Measurements from ENCODE around the gene CXADR.

Gene CXADR

DNA sequence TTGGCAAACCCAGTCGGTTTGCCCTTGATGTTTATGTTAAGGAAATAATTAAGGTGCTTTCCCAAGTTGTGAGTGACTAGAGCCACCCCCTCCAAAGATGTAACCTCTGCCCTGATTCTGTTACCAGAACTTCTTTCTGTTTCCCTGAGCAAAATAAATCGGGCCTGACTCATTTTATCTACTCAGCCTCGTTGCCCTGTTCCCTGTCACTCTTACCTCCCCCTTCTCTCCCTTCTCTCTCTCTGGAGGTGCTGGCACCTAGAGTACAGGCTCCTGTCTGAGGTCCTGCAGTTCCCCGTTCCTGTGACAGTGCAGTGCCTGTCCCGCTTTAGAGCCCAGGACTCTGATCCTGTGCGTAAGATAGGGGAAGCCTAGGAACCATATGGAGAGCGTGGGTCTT is 35.4 kb downstream of the CXADR start:
- H3K4me3 ChIP-seq (ENCODE audit: low read length): no peak overlapping the region
- H3K9me3 ChIP-seq (ENCODE audit: control insufficient read depth, low read length): no peaks in the 10 kb centered on the region
- peaks cover 8% of the 10 kb centered on the region for H3K4me1 ChIP-seq (ENCODE audit: control insufficient read depth, insufficient read depth, low read length)
- no peaks in the 10 kb centered on the region for H3K36me3 ChIP-seq (ENCODE audit: control insufficient read depth, insufficient read depth, low read length, severe bottlenecking)
- DNase-seq (ENCODE audit: low read depth): no peak
- no peaks in the 10 kb centered on the region for H3K27me3 ChIP-seq (replicated peaks; ENCODE audit: control insufficient read depth, insufficient read depth, low read length)
- H3K9ac ChIP-seq (ENCODE audit: low read length): no peak overlapping the region

DNA sequence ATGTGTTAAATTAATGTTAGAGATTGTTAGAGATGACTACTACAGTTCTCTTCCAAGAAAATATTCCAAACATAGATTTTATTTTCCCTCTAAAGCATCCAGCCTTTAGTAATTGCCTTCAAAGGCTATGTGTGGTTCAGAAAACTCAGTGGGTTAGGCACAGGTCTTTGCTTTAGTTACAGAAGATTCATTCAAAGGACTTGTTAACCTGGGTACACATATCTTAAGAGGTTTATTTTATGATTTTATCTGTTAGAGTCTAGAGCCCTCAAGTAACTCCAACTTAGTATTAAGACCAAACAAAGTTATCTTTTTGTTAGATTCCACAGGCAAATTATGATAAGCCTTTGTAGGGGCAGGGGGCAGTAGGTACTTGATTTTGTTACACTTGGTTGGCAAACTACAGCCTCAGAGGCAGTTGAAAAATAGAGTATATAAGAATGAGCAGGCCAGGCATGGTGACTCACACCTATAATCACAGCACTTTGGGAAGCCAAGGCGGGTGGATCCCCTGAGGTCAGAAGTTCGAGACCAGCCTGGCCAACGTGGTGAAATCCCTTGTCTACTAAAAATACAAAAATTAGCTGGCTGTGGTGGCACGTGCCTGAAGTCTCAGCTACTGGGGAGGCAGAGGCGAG is 37.9 kb downstream of the CXADR start:
- no peaks in the 10 kb centered on the region for H3K36me3 ChIP-seq (ENCODE audit: control insufficient read depth, insufficient read depth, low read length, severe bottlenecking)
- no peak for DNase-seq (ENCODE audit: low read depth)
- no peak overlapping the region for H3K4me3 ChIP-seq (ENCODE audit: low read length)
- peaks cover 8% of the 10 kb centered on the region for H3K4me1 ChIP-seq (ENCODE audit: control insufficient read depth, insufficient read depth, low read length)
- no peak overlapping the region for H3K9ac ChIP-seq (ENCODE audit: low read length)
- H3K27me3 ChIP-seq (replicated peaks; ENCODE audit: control insufficient read depth, insufficient read depth, low read length): no peaks in the 10 kb centered on the region
- no peaks in the 10 kb centered on the region for H3K9me3 ChIP-seq (ENCODE audit: control insufficient read depth, low read length)

DNA sequence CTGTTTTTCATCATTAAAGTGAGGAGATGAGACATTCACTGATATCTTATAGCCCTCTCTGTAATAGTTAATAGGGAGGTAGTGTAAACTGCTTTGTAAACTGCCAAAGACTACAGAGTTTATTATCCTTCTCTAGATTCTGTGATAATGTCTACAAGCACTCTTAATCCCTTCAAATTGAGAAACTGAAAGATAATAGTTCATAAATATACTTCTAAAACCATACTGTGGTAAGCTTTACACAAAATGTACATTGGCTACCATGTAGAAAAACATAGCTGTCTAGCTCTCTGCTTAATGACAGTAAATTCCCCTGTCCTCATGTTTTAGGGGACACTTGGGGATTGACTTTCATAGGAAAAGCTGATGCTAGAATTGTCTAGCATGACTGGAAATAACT is 39.6 kb downstream of the CXADR start:
- peaks cover 8% of the 10 kb centered on the region for H3K4me1 ChIP-seq (ENCODE audit: control insufficient read depth, insufficient read depth, low read length)
- no peaks in the 10 kb centered on the region for H3K27me3 ChIP-seq (replicated peaks; ENCODE audit: control insufficient read depth, insufficient read depth, low read length)
- no peak overlapping the region for H3K9ac ChIP-seq (ENCODE audit: low read length)
- DNase-seq (ENCODE audit: low read depth): no peak
- no peak overlapping the region for H3K4me3 ChIP-seq (ENCODE audit: low read length)
- H3K36me3 ChIP-seq (ENCODE audit: control insufficient read depth, insufficient read depth, low read length, severe bottlenecking): no peaks in the 10 kb centered on the region
- H3K9me3 ChIP-seq (ENCODE audit: control insufficient read depth, low read length): no peaks in the 10 kb centered on the region

DNA sequence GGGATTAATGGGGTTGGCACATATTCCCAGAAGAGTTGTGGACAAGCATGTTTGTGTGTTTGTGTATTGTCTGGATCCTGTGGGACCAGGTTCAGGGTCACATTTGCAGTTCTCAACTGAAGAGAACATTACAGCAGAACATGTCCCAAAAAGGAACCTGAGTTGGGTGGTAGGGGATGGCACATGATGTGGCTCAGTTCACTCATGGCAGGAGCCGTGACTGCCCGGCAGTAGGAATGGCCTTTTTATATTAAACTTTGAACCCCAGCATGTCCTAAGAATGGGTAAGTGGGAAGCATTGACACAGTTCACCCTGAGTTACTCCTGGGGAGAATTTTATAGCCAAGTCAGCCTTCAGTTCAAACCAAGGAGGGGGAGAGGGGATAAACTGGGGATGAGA is 41.3 kb downstream of the CXADR start:
- DNase-seq (ENCODE audit: low read depth): no peak
- no peaks in the 10 kb centered on the region for H3K4me1 ChIP-seq (ENCODE audit: control insufficient read depth, insufficient read depth, low read length)
- no peak overlapping the region for H3K9ac ChIP-seq (ENCODE audit: low read length)
- no peaks in the 10 kb centered on the region for H3K9me3 ChIP-seq (ENCODE audit: control insufficient read depth, low read length)
- H3K4me3 ChIP-seq (ENCODE audit: low read length): no peak overlapping the region
- H3K27me3 ChIP-seq (replicated peaks; ENCODE audit: control insufficient read depth, insufficient read depth, low read length): no peaks in the 10 kb centered on the region
- H3K36me3 ChIP-seq (ENCODE audit: control insufficient read depth, insufficient read depth, low read length, severe bottlenecking): no peaks in the 10 kb centered on the region

DNA sequence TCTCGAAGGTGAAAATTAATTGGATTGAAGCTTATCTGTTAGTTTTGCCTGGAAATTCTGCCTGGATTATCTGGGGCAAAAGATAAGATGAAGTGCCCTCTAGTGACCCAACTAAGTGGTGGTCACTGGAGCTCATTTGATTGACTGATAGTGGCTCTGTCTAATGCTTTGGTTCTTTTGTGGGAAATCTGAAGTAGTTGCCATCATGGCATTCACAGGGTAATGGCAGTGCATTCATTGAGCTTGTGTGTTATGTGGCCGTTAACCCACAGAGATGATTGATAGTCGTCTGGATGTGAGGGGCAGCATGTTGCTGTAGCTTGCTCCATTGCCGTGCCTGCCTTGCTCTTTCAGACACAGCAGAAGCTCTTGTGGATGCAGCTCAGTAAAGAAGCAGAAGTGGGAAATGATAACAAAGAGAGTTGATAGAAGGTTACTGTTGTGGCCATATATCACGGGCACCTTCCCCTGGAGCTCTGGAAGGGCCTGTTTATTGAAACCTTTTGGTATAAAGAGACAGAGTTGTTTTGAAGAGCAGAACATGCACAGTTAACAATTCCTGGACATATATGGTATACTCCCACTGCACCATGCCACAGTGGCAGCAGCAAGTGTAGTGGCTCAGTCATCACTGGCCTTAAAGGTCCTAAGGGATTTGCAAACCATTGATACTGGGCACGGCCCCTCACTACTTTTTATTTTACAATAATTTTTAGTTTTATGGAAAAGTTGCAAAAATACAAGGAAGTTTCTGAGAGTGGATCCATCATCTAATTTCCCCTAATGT is 42.0 kb downstream of the CXADR start:
- no peak overlapping the region for H3K9ac ChIP-seq (ENCODE audit: low read length)
- no peaks in the 10 kb centered on the region for H3K27me3 ChIP-seq (replicated peaks; ENCODE audit: control insufficient read depth, insufficient read depth, low read length)
- peak; percentile 3 for DNase-seq (ENCODE audit: low read depth)
- H3K4me1 ChIP-seq (ENCODE audit: control insufficient read depth, insufficient read depth, low read length): no peaks in the 10 kb centered on the region
- no peaks in the 10 kb centered on the region for H3K36me3 ChIP-seq (ENCODE audit: control insufficient read depth, insufficient read depth, low read length, severe bottlenecking)
- H3K4me3 ChIP-seq (ENCODE audit: low read length): no peak overlapping the region
- H3K9me3 ChIP-seq (ENCODE audit: control insufficient read depth, low read length): no peaks in the 10 kb centered on the region

DNA sequence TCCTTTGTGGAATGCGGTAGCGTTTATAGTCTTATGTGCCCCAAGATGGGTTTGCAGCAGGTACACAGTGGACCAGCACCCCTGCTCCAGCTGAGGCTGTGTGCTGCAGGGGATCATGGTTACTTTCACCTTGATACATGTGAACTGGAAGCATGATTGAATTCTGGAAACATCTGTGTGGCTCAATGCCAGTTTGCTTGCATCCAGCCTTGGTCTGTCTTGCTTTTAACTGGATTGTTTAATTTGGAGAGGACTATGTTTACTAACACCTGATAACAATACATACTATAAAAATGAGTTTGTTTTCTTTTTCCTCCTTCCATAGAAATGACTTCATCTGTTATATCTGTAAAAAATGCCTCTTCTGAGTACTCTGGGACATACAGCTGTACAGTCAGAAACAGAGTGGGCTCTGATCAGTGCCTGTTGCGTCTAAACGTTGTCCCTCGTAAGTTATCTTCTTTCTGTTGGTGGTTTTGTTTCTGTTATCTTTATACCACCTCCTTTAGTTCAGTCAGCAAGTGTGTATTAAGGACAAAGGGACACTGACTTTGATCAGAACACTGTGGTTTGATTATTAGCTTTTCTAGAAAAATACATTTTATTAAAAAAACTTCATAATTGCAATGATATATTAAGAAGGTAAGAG is 47.7 kb downstream of the CXADR start:
- Histone ChIP-seq H3K4me3 (ENCODE audit: low read length) (no peak overlapping the region), H3K27me3 (replicated peaks; ENCODE audit: control insufficient read depth, insufficient read depth, low read length) (no peaks in the 10 kb centered on the region), H3K9ac (ENCODE audit: low read length) (no peak overlapping the region), H3K4me1 (ENCODE audit: control insufficient read depth, insufficient read depth, low read length) (no peaks in the 10 kb centered on the region), H3K36me3 (ENCODE audit: control insufficient read depth, insufficient read depth, low read length, severe bottlenecking) (no peaks in the 10 kb centered on the region), H3K9me3 (ENCODE audit: control insufficient read depth, low read length) (no peaks in the 10 kb centered on the region)
- DNase-seq (ENCODE audit: low read depth): no peak

DNA sequence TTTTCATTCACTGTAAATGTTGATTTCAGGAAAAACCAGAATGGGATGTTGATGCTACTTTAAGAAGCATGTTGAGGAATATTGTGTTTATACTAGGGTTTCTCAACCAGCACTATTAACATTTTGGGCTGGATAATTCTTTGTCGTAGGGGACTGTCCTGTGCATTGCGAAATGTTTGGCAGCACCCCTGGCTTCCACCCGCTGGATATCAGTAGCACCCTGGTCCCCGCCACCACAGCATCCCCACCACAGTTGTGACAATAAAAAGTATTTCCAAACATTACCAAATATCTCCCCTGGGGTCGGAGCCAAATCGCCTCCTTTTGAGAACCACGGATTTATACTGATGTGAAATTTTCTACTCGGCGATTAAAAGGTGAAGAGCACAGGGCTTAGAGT is 57.9 kb downstream of the CXADR start:
- Histone ChIP-seq H3K4me3 (ENCODE audit: low read length) (no peak overlapping the region), H3K9ac (ENCODE audit: low read length) (no peak overlapping the region), H3K36me3 (ENCODE audit: control insufficient read depth, insufficient read depth, low read length, severe bottlenecking) (no peaks in the 10 kb centered on the region), H3K9me3 (ENCODE audit: control insufficient read depth, low read length) (no peaks in the 10 kb centered on the region), H3K27me3 (replicated peaks; ENCODE audit: control insufficient read depth, insufficient read depth, low read length) (no peaks in the 10 kb centered on the region), H3K4me1 (ENCODE audit: control insufficient read depth, insufficient read depth, low read length) (no peaks in the 10 kb centered on the region)
- no peak for DNase-seq (ENCODE audit: low read depth)

DNA sequence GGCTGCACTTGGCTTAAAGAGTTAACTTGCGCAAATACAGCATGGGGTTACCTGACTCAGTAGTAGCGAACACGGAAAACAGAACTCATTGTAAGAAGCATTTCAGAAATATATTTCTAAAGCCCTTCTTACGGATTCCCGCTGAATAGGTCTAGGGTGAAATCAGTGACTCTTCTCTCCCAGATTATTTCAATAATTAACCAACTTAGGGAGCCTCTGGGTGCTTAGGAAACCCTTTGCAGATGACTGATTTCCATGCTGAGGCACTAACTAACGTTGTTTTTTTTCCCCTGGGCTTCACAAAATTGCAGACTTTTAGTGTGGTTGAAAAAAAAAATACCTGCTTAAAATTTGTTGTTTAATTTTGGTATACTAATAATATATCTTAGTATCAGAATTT is 59.6 kb downstream of the CXADR start:
- no peak for DNase-seq (ENCODE audit: low read depth)
- no peaks in the 10 kb centered on the region for H3K36me3 ChIP-seq (ENCODE audit: control insufficient read depth, insufficient read depth, low read length, severe bottlenecking)
- H3K9me3 ChIP-seq (ENCODE audit: control insufficient read depth, low read length): no peaks in the 10 kb centered on the region
- no peak overlapping the region for H3K4me3 ChIP-seq (ENCODE audit: low read length)
- H3K27me3 ChIP-seq (replicated peaks; ENCODE audit: control insufficient read depth, insufficient read depth, low read length): no peaks in the 10 kb centered on the region
- no peak overlapping the region for H3K9ac ChIP-seq (ENCODE audit: low read length)
- H3K4me1 ChIP-seq (ENCODE audit: control insufficient read depth, insufficient read depth, low read length): no peaks in the 10 kb centered on the region

DNA sequence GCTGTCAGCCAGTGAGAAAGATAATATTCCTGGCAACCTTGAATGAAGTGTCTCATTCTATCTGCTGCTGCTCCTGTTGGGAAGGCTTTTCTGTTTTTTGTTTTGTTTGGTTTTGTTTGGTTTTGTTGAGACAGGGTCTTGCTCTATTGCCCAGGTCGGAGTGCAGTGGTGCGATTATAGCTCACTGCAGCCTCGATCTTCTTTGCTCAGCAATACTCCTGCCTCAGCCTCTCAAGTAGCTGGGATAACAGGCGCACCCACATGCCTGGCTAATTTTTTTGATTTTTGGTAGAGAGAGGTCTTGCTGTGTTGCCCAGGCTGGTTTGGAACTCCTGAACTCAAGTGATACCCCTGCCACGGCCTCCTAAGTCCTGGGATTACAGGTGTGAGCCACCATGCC is 62.2 kb downstream of the CXADR start:
- Histone ChIP-seq H3K9ac (ENCODE audit: low read length) (no peak overlapping the region), H3K4me1 (ENCODE audit: control insufficient read depth, insufficient read depth, low read length) (no peaks in the 10 kb centered on the region), H3K36me3 (ENCODE audit: control insufficient read depth, insufficient read depth, low read length, severe bottlenecking) (no peaks in the 10 kb centered on the region), H3K9me3 (ENCODE audit: control insufficient read depth, low read length) (no peaks in the 10 kb centered on the region), H3K4me3 (ENCODE audit: low read length) (no peak overlapping the region), H3K27me3 (replicated peaks; ENCODE audit: control insufficient read depth, insufficient read depth, low read length) (no peaks in the 10 kb centered on the region)
- DNase-seq (ENCODE audit: low read depth): no peak

DNA sequence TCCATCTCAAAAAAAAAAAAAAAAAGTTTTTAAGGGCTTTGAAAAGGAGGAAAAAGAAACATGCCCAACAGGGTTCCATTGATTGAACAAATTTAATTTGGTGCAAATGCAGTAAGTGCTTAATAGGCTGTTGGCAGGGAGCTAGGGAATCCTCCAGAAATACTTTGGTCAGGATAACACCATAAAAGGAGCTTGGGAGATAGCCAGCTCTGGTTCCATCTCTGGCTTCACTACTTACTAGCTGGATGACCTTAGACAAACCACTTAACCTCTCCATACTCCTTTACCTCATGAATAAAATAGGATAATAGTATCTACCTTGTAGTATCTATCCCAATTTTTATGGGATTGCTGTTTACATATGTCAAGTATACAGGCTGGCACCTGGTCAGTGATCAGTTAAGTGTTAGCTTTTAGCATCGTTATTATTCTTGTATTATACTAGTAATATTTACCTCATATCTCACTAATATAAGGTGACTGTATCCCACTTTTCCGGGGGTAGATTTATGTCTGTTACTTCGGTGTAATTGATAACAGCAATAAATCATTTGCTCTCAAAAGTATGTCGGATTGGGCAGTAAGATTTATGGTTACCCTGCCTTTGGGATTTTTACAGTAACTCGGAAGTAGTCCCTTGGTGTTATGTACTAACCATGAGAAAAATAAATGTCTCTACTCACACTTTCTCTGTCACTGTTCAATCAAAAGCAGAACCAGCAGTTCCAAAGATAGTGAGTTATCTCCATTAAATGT is 63.4 kb downstream of the CXADR start:
- Histone ChIP-seq H3K36me3 (ENCODE audit: control insufficient read depth, insufficient read depth, low read length, severe bottlenecking) (no peaks in the 10 kb centered on the region), H3K4me1 (ENCODE audit: control insufficient read depth, insufficient read depth, low read length) (no peaks in the 10 kb centered on the region), H3K4me3 (ENCODE audit: low read length) (no peak overlapping the region), H3K9ac (ENCODE audit: low read length) (no peak overlapping the region), H3K27me3 (replicated peaks; ENCODE audit: control insufficient read depth, insufficient read depth, low read length) (no peaks in the 10 kb centered on the region), H3K9me3 (ENCODE audit: control insufficient read depth, low read length) (no peaks in the 10 kb centered on the region)
- DNase-seq (ENCODE audit: low read depth): no peak

DNA sequence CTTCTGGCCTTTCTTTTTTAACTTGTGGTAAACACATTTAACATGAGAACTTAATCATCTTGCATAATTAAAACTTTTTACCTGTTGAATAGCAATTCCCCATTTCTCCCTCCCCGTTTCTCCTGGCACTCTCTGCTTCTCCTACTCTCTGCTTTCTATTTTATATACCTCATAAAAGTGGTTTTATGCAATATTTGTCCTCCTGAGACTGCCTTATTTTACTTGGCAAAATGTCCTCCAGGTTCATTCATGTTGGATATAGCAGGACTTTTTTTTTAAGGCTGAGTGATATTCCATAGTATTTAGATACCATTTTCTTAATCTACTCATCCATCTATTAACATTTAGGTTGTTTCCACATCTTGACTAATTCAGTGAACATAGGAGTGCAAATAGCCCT is 64.9 kb downstream of the CXADR start:
- Histone ChIP-seq H3K9ac (ENCODE audit: low read length) (no peak overlapping the region), H3K36me3 (ENCODE audit: control insufficient read depth, insufficient read depth, low read length, severe bottlenecking) (no peaks in the 10 kb centered on the region), H3K9me3 (ENCODE audit: control insufficient read depth, low read length) (no peaks in the 10 kb centered on the region), H3K4me3 (ENCODE audit: low read length) (no peak overlapping the region), H3K4me1 (ENCODE audit: control insufficient read depth, insufficient read depth, low read length) (no peaks in the 10 kb centered on the region), H3K27me3 (replicated peaks; ENCODE audit: control insufficient read depth, insufficient read depth, low read length) (no peaks in the 10 kb centered on the region)
- DNase-seq (ENCODE audit: low read depth): no peak

All from adipocyte (in vitro differentiated cells).